Activated CD8-positive, alpha-beta T cell treated with anti-CD3 and anti-CD28 coated beads for 36 hours (primary cell): ENCODE data around the gene NRAP. TPM values are rescaled to one million over a fixed set of nuclear protein-coding genes. Genes with fewer than 3 reads are reported as not detected.

Experiments used
- ATAC-seq: fragments of 200-7000 bp; cut with Tn5 transposase; one replicate; pipeline ENCODE4 v1.10.0; 2021; ENCODE audit warnings: mild to moderate bottlenecking, moderate library complexity
- CTCF ChIA-PET: fragments of 350-600 bp; sonication (Branson Sonifier 250); formaldehyde crosslinking; loops from one replicate; lab custom pipeline; 2021; ENCODE audit warnings: antibody characterized with exemption; lab: Charles Lee
- POLR2A ChIA-PET: fragments of 350-600 bp; sonication (Branson Sonifier 250); formaldehyde crosslinking; loops from one replicate; lab custom pipeline; 2021; ENCODE audit warnings: antibody characterized with exemption; lab: Charles Lee
- DNase-seq: peaks from one replicate; pipeline ENCODE4 v3.0.0-alpha.2; 2020
- H3K27ac Mint-ChIP-seq: one replicate; pipeline ENCODE4 v1.8.0; 2021; ENCODE audit warnings: mild to moderate bottlenecking, mixed read lengths
- H3K27me3 Mint-ChIP-seq: one replicate; pipeline ENCODE4 v1.8.0; 2021; ENCODE audit warnings: mixed read lengths
- H3K36me3 Mint-ChIP-seq: one replicate; pipeline ENCODE4 v1.8.0; 2021; ENCODE audit warnings: low read depth, mixed read lengths
- H3K4me1 Mint-ChIP-seq: one replicate; pipeline ENCODE4 v1.8.0; 2021; ENCODE audit warnings: low read depth, mixed read lengths
- H3K4me3 Mint-ChIP-seq: one replicate; pipeline ENCODE4 v1.8.0; 2021; ENCODE audit warnings: mild to moderate bottlenecking, moderate library complexity, mixed read lengths
- H3K9me3 Mint-ChIP-seq: one replicate; pipeline ENCODE4 v1.8.0; 2021; ENCODE audit warnings: mixed read lengths
- intact Hi-C: fragments of 100-400 bp; cut with micrococcal nuclease; formaldehyde crosslinking; loops from one replicate; pipeline ENCODE4 v1.10.0; 2022
- total RNA-seq, 2 experiments: library from RNA; stranded (reverse); gene quantifications; one replicate each; pipeline ENCODE4 v1.2.3, GENCODE V29; 2021
- TF ChIP-seq, protein P1 (sequence below): fragments of 200-600 bp; IDR thresholded peaks from one replicate; pipeline ENCODE4 v1.8.0; 2022; ENCODE audit warnings: antibody characterized with exemption, mild to moderate bottlenecking

NRAP gene
- total RNA-seq, 2 experiments from 2014 or later, result not detected

DNA sequence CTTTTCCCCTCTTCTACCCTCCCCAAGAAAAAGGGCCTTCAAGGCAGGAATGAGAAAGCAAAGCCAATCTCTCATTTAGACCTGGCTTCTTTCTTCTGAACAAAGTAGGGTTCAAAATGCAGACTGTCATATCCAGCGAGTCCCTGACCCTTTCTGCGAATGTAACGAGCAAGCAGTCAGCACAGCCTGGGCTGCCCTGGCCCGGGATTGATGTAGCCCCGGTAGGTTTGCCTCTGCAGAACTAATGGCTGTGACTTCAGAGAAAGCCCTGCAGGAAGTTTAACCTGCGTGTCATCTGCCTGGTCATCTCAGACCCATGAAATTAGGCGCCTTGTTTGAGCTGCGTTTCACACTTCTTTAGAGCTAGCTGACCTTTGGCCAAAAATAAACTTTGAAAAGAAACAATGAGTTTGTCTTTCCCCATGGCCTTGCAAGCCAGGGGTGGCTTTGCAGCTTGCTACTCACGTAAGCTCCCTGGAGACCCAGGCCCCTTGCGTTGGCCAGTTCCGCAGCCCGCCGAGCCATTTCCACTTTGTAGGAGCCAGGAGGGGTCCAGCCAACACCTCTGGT is 74.6 kb downstream of the NRAP start:
- intact Hi-C loops, result no loop called here
- no peaks in the 10 kb centered on the region for H3K9me3 Mint-ChIP-seq
- H3K27ac Mint-ChIP-seq, result no peak overlapping the region
- TF ChIP-seq, protein P1, sequence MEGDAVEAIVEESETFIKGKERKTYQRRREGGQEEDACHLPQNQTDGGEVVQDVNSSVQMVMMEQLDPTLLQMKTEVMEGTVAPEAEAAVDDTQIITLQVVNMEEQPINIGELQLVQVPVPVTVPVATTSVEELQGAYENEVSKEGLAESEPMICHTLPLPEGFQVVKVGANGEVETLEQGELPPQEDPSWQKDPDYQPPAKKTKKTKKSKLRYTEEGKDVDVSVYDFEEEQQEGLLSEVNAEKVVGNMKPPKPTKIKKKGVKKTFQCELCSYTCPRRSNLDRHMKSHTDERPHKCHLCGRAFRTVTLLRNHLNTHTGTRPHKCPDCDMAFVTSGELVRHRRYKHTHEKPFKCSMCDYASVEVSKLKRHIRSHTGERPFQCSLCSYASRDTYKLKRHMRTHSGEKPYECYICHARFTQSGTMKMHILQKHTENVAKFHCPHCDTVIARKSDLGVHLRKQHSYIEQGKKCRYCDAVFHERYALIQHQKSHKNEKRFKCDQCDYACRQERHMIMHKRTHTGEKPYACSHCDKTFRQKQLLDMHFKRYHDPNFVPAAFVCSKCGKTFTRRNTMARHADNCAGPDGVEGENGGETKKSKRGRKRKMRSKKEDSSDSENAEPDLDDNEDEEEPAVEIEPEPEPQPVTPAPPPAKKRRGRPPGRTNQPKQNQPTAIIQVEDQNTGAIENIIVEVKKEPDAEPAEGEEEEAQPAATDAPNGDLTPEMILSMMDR, result no peak
- no peaks in the 10 kb centered on the region for H3K36me3 Mint-ChIP-seq
- H3K27me3 Mint-ChIP-seq, result peaks cover 10% of the 10 kb centered on the region
- ATAC-seq (no peak), DNase-seq (no peak)
- no peak overlapping the region for H3K4me3 Mint-ChIP-seq
- CTCF ChIA-PET, result no interaction called here
- peaks cover 5% of the 10 kb centered on the region for H3K4me1 Mint-ChIP-seq
- POLR2A ChIA-PET, result no interaction called here

DNA sequence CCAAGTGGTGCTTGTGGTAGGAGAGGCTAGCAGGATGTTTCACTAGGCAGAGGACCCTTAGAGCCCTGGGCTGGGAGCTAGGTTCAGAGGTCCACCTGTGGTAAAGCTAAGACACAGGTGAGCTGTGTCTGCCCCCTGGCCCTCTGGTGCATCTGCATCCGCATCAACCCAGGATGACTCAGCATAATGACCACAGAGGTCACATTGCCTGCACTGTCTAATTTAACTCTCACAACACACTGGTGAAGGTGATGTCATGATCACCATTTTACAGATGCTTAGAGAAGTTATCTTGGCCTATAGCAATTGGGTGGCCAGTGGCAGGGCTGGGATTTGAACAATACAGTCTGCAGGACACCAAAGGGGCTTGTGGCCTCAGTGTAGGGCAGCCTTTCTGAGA is 77.9 kb downstream of the NRAP start:
- no peaks in the 10 kb centered on the region for H3K9me3 Mint-ChIP-seq
- peak; percentile 21 for DNase-seq
- H3K36me3 Mint-ChIP-seq, result no peaks in the 10 kb centered on the region
- POLR2A ChIA-PET, result no interaction called here
- TF ChIP-seq, protein P1, result no peak
- H3K4me3 Mint-ChIP-seq, result no peak overlapping the region
- CTCF ChIA-PET, result interaction anchor here (0.9 kb wide), 1 partner anchor 23 kb away, joined by 3 read pairs; no protein-coding TSS in a partner anchor
- no peak overlapping the region for H3K27ac Mint-ChIP-seq
- ATAC-seq, result peak; percentile 39
- no peaks in the 10 kb centered on the region for H3K4me1 Mint-ChIP-seq
- H3K27me3 Mint-ChIP-seq, result peaks cover 7% of the 10 kb centered on the region
- intact Hi-C loops, result no loop called here

DNA sequence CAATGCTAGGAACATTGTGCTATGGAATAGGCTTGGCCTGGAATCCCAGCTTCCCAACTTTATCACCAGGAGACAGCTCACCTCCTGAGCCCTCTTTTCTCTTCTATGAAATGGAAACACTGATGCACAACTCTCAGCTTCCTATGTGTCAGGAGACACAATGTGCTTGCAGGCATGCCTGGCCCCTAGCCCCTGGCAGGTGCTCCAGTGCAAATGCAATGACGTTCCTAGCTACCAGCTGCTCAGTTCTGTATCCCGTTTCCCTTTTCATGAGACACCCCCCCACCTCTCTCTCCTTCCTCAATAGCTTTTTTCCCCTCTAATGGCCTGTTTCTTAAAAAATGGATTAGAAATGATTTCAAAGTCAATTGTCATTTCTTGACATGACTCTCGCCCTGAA is 80.3 kb downstream of the NRAP start:
- POLR2A ChIA-PET, result no interaction called here
- Mint-ChIP-seq H3K4me1 (no peaks in the 10 kb centered on the region), H3K27me3 (peaks cover 7% of the 10 kb centered on the region), H3K4me3 (no peak overlapping the region), H3K36me3 (no peaks in the 10 kb centered on the region), H3K27ac (no peak overlapping the region), H3K9me3 (no peaks in the 10 kb centered on the region)
- DNase-seq (no peak), ATAC-seq (no peak)
- TF ChIP-seq, protein P1, result no peak
- CTCF ChIA-PET, result no interaction called here
- intact Hi-C loops, result no loop called here

DNA sequence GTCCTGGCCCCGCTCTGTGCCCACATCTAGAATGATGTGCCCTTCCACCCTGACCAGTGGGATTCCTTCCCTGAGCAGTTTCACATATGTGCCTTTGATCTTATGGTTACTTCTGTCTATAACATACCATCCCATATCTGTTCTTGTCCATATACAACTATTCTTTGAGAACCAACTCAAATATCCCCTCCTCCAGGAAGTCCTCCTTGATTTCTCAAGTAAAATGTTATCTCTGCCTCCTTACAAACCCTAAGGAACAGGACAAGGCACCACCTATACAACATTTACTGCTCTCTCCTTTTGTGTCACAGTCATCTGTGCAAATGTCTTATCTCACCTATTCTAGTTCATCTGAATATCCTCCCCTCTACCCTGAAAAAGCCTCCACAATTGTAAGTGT is 82.7 kb downstream of the NRAP start:
- H3K9me3 Mint-ChIP-seq, result no peaks in the 10 kb centered on the region
- H3K27ac Mint-ChIP-seq, result no peak overlapping the region
- H3K27me3 Mint-ChIP-seq, result peaks cover 7% of the 10 kb centered on the region
- intact Hi-C loops, result no loop called here
- ATAC-seq (no peak), DNase-seq (no peak)
- no peak overlapping the region for H3K4me3 Mint-ChIP-seq
- H3K36me3 Mint-ChIP-seq, result no peaks in the 10 kb centered on the region
- POLR2A ChIA-PET, result no interaction called here
- TF ChIP-seq, protein P1, result no peak
- CTCF ChIA-PET, result no interaction called here
- H3K4me1 Mint-ChIP-seq, result no peaks in the 10 kb centered on the region

DNA sequence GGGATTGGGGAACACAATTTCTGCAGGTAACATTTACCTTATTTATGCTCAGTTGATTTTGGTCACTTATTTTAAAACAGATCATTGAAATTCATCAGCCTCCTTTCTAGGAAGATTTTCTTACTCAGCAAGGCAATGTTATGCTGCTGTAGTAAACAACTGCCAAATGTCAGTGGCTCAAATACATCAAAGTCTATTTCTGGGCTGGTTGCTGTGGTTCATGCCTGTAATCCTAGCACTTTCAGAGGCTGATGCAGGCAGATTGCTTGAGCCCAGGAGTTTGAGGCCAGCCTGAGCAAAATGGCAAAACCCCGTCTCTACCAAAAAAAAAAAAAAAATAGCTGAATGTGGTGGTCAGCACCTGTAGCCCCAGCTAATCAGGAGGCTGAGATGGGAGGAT is 85.1 kb downstream of the NRAP start:
- Mint-ChIP-seq H3K36me3 (no peaks in the 10 kb centered on the region), H3K9me3 (no peaks in the 10 kb centered on the region), H3K27me3 (peaks cover 3% of the 10 kb centered on the region), H3K4me1 (no peaks in the 10 kb centered on the region), H3K4me3 (no peak overlapping the region), H3K27ac (no peak overlapping the region)
- ATAC-seq (no peak), DNase-seq (no peak)
- POLR2A ChIA-PET, result no interaction called here
- CTCF ChIA-PET, result no interaction called here
- intact Hi-C loops, result no loop called here
- TF ChIP-seq, protein P1, result no peak
